ENCODE results near the gene OR10G8.

DNA sequence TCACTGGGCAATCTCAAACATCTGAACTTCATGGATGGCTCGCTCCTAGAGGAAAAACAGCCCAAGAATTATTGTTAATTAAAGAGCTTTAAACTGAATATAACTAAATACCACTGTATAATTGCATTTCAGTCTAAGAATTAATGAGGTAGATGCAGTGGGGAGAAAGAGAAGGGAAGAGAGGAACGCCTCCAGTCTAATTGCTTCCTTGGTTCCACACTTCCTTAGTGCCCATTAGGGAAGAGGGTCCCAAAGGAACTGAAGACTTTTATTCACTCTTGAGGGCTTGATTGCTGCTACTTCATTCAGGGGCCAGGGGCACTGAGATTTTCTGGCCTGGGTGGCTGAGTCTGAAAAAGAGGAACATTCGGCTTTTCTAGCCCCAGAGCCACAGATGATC, 26.4 kb downstream of the OR10G8 start:
- TF ChIP-seq CTCF (IDR thresholded peaks at IDR 0.05; ENCODE audit: poor library complexity) (no peak), EZH2 (IDR thresholded peaks at IDR 0.05; ENCODE audit: borderline replicate concordance) (no peak), EZH2phosphoT487 (IDR thresholded peaks at IDR 0.05; ENCODE audit: low read depth, severe bottlenecking, unreplicated experiment) (no peak)

All from hepatocyte (in vitro differentiated cells).